Glutamatergic neuron (in vitro differentiated cells): ENCODE data around the gene FDX1. TPM values are rescaled to one million over a fixed set of nuclear protein-coding genes. Genes with fewer than 3 reads are reported as not detected.

Experiments used
- DNase-seq: peaks from one replicate; pipeline ENCODE4 v3.0.0; 2022
- H3K27ac Mint-ChIP-seq: one replicate; pipeline ENCODE4 v1.8.0; 2020; ENCODE audit warnings: mild to moderate bottlenecking, mixed read lengths, inconsistent platforms; ENCODE audit not compliant: unreplicated experiment
- H3K27me3 Mint-ChIP-seq: one replicate; pipeline ENCODE4 v1.8.0; 2020; ENCODE audit warnings: mild to moderate bottlenecking, moderate library complexity, mixed read lengths, inconsistent platforms; ENCODE audit not compliant: unreplicated experiment
- H3K36me3 Mint-ChIP-seq: one replicate; pipeline ENCODE4 v1.8.0; 2020; ENCODE audit warnings: mild to moderate bottlenecking, mixed read lengths, inconsistent platforms; ENCODE audit not compliant: unreplicated experiment
- H3K4me1 Mint-ChIP-seq: one replicate; pipeline ENCODE4 v1.8.0; 2020; ENCODE audit warnings: mild to moderate bottlenecking, low read depth, mixed read lengths, inconsistent platforms; ENCODE audit not compliant: unreplicated experiment
- H3K4me3 Mint-ChIP-seq: one replicate; pipeline ENCODE4 v1.8.0; 2020; ENCODE audit warnings: mild to moderate bottlenecking, mixed read lengths, inconsistent platforms; ENCODE audit not compliant: unreplicated experiment
- H3K9me3 Mint-ChIP-seq: one replicate; pipeline ENCODE4 v1.8.0; 2020; ENCODE audit warnings: mild to moderate bottlenecking, moderate library complexity, mixed read lengths, inconsistent platforms; ENCODE audit not compliant: unreplicated experiment
- CTCF ChIP-seq: fragments of 200-600 bp; sonication (generic); IDR thresholded peaks from one replicate; pipeline ENCODE4 v1.5.0; 2021; ENCODE audit not compliant: partially characterized antibody, unreplicated experiment
- total RNA-seq: library from RNA; stranded (reverse); fragmentation: NEBNext Ultra II Directional; extraction: Animal tissue kit (Norgen Biotek cat#: 25700); gene quantifications from one replicate; pipeline ENCODE4 v1.2.1, GENCODE V29; 2021; ENCODE audit not compliant: unreplicated experiment

Gene FDX1
- total RNA-seq, 1 donor from 2014 or later: 5.4 TPM

- peaks cover 1% of the 10 kb centered on the region for H3K4me1 Mint-ChIP-seq
- no peak overlapping the region for H3K4me3 Mint-ChIP-seq
- TF ChIP-seq CTCF: peak; percentile 51
- H3K27me3 Mint-ChIP-seq: no peaks in the 10 kb centered on the region
- DNase-seq: no peak
- H3K9me3 Mint-ChIP-seq: no peaks in the 10 kb centered on the region
- no peak overlapping the region for H3K27ac Mint-ChIP-seq
- no peaks in the 10 kb centered on the region for H3K36me3 Mint-ChIP-seq
Measured at GRCh38 chr11:110447897-110448745, 18.4 kb downstream of the FDX1 start.

- Mint-ChIP-seq H3K4me1 (peaks cover 1% of the 10 kb centered on the region), H3K36me3 (no peaks in the 10 kb centered on the region), H3K9me3 (no peaks in the 10 kb centered on the region), H3K4me3 (no peak overlapping the region), H3K27me3 (no peaks in the 10 kb centered on the region), H3K27ac (no peak overlapping the region)
- no peak for DNase-seq
- no peak for TF ChIP-seq CTCF
Measured at GRCh38 chr11:110450246-110450645, 20.5 kb downstream of the FDX1 start.

- H3K27ac Mint-ChIP-seq: no peak overlapping the region
- H3K4me3 Mint-ChIP-seq: no peak overlapping the region
Measured at GRCh38 chr11:110452720-110453119, 23.0 kb downstream of the FDX1 start.

GRCh38 chr11:110453684-110454354 lies 24.1 kb downstream of the FDX1 start:
- Mint-ChIP-seq H3K36me3 (no peaks in the 10 kb centered on the region), H3K4me1 (peaks cover 6% of the 10 kb centered on the region), H3K9me3 (no peaks in the 10 kb centered on the region), H3K27me3 (no peaks in the 10 kb centered on the region), H3K4me3 (no peak overlapping the region), H3K27ac (no peak overlapping the region)
- no peak for TF ChIP-seq CTCF
- DNase-seq: no peak

More at GRCh38 chr11:110452720-110453119, 23.0 kb downstream of the FDX1 start:
- TF ChIP-seq CTCF: no peak
- Mint-ChIP-seq H3K27me3 (no peaks in the 10 kb centered on the region), H3K36me3 (no peaks in the 10 kb centered on the region), H3K9me3 (no peaks in the 10 kb centered on the region), H3K4me1 (peaks cover 6% of the 10 kb centered on the region)
- no peak for DNase-seq

- Mint-ChIP-seq H3K27me3 (no peaks in the 10 kb centered on the region), H3K36me3 (no peaks in the 10 kb centered on the region), H3K27ac (no peak overlapping the region), H3K4me3 (no peak overlapping the region), H3K4me1 (peaks cover 6% of the 10 kb centered on the region), H3K9me3 (no peaks in the 10 kb centered on the region)
- DNase-seq: no peak
- TF ChIP-seq CTCF: no peak
Measured at GRCh38 chr11:110454609-110455008, 24.9 kb downstream of the FDX1 start.
